Neural progenitor cell (in vitro differentiated cells): Measurements from ENCODE around the gene CRELD2. TPM values are rescaled to one million over a fixed set of nuclear protein-coding genes. Genes with fewer than 3 reads are reported as not detected.
A peak's percentile ranks its signal among the peaks of the same experiment; 100 is the strongest.

ENCODE experiments used
- DNase-seq: peaks from one replicate; pipeline ENCODE4 v3.0.0-alpha.2; 2016; ENCODE audit warnings: low spot score
- H2AFZ ChIP-seq: fragments of 200-600 bp; sonication (generic); replicated peaks from 2 replicates; pipeline ENCODE4 v1.6.1; 2016; ENCODE audit warnings: antibody characterized with exemption
- H3F3A ChIP-seq: fragments of 200-600 bp; sonication (generic); 2 replicates; pipeline ENCODE4 v1.6.1; 2016; ENCODE audit warnings: antibody characterized with exemption, low read depth
- H3K27ac ChIP-seq: fragments of 200-600 bp; sonication (generic); 2 replicates; pipeline ENCODE4 v1.5.1; 2016; ENCODE audit warnings: mild to moderate bottlenecking
- H3K27me3 ChIP-seq: fragments of 200-600 bp; sonication (generic); 2 replicates; pipeline ENCODE4 v1.6.1; 2016; ENCODE audit warnings: mild to moderate bottlenecking, moderate library complexity
- H3K36me3 ChIP-seq: fragments of 200-600 bp; sonication (generic); 2 replicates; pipeline ENCODE4 v1.5.1; 2016
- H3K4me1 ChIP-seq: fragments of 200-600 bp; sonication (generic); 2 replicates; pipeline ENCODE4 v1.6.1; 2016; ENCODE audit warnings: mixed run types
- H3K4me2 ChIP-seq: fragments of 200-600 bp; sonication (generic); 2 replicates; pipeline ENCODE4 v1.6.1; 2016
- H3K4me3 ChIP-seq: fragments of 200-600 bp; sonication (generic); 2 replicates; pipeline ENCODE4 v1.5.1; 2016
- H3K79me2 ChIP-seq: fragments of 200-600 bp; sonication (generic); 2 replicates; pipeline ENCODE4 v1.6.1; 2016; ENCODE audit warnings: low read depth
- H3K9ac ChIP-seq: fragments of 200-600 bp; sonication (generic); 2 replicates; pipeline ENCODE4 v1.6.1; 2016
- H3K9me3 ChIP-seq: fragments of 200-600 bp; sonication (generic); 2 replicates; pipeline ENCODE4 v1.5.1; 2016; ENCODE audit warnings: low read depth
- H4K20me1 ChIP-seq: fragments of 200-600 bp; sonication (generic); 2 replicates; pipeline ENCODE4 v1.6.1; 2016; ENCODE audit warnings: low read depth
- H3K27ac Mint-ChIP-seq: 3 replicates; pipeline ENCODE4 v1.8.0; 2021; ENCODE audit warnings: mixed read lengths
- H3K27me3 Mint-ChIP-seq: 2 replicates; pipeline ENCODE4 v1.8.0; 2022; ENCODE audit warnings: low read depth, mild to moderate bottlenecking, inconsistent platforms, moderate library complexity, mixed read lengths; ENCODE audit not compliant: insufficient read depth
- H3K36me3 Mint-ChIP-seq: 3 replicates; pipeline ENCODE4 v1.8.0; 2021; ENCODE audit warnings: mixed read lengths
- H3K4me1 Mint-ChIP-seq: 3 replicates; pipeline ENCODE4 v1.8.0; 2021; ENCODE audit warnings: mixed read lengths
- H3K4me3 Mint-ChIP-seq: 3 replicates; pipeline ENCODE4 v1.8.0; 2021; ENCODE audit warnings: mild to moderate bottlenecking, moderate library complexity, mixed read lengths
- H3K9me3 Mint-ChIP-seq: 3 replicates; pipeline ENCODE4 v1.8.0; 2020; ENCODE audit warnings: mixed read lengths
- CTCF ChIP-seq: fragments of 200-600 bp; sonication (generic); IDR thresholded peaks from 2 replicates; pipeline ENCODE4 v1.5.1; 2017; ENCODE audit warnings: antibody characterized with exemption, mild to moderate bottlenecking
- EZH2 ChIP-seq: fragments of 200-600 bp; sonication (generic); IDR thresholded peaks from 2 replicates; pipeline ENCODE4 v1.6.1; 2017; ENCODE audit warnings: antibody characterized with exemption, mild to moderate bottlenecking, moderate library complexity
- EZH2phosphoT487 ChIP-seq: fragments of 200-600 bp; sonication (generic); IDR thresholded peaks from 2 replicates; pipeline ENCODE4 v1.6.1; 2017; ENCODE audit warnings: antibody characterized with exemption
- total RNA-seq: library from RNA; depleted of rRNA; stranded (reverse); fragments of >200 nt; gene quantifications from 2 replicates; pipeline ENCODE4 v1.2.3, GENCODE V29; 2015; ENCODE audit warnings: low replicate concordance

The CRELD2 gene
- total RNA-seq, 1 donor from 2014 or later, result 12.2 TPM

GRCh38 chr22:49948116-49948957 is 29.9 kb downstream of the CRELD2 start:
- Histone ChIP-seq H3K36me3 (no peaks in the 10 kb centered on the region), H3K9ac (no peak overlapping the region), H3K4me2 (no peak overlapping the region), H2AFZ (no peak overlapping the region), H3K4me3 (no peak overlapping the region), H3K4me1 (peaks cover 14% of the 10 kb centered on the region), H3K9me3 (no peaks in the 10 kb centered on the region), H3K79me2 (no peaks in the 10 kb centered on the region), H3K27me3 (no peaks in the 10 kb centered on the region), H3K27ac (no peak overlapping the region), H3F3A (no peaks in the 10 kb centered on the region), H4K20me1 (no peaks in the 10 kb centered on the region)
- Mint-ChIP-seq H3K27ac (no peak overlapping the region), H3K9me3 (no peaks in the 10 kb centered on the region), H3K4me1 (peaks cover 12% of the 10 kb centered on the region), H3K4me3 (no peak overlapping the region), H3K27me3 (no peaks in the 10 kb centered on the region), H3K36me3 (no peaks in the 10 kb centered on the region)
- no peak for DNase-seq
- TF ChIP-seq CTCF, result no peak
- no peak for TF ChIP-seq EZH2
- no peak for TF ChIP-seq EZH2phosphoT487

- H3K9me3 Mint-ChIP-seq, result no peaks in the 10 kb centered on the region
- Histone ChIP-seq H3K79me2 (no peaks in the 10 kb centered on the region), H3K27ac (no peak overlapping the region), H3K36me3 (no peaks in the 10 kb centered on the region), H4K20me1 (no peaks in the 10 kb centered on the region), H3K4me2 (no peak overlapping the region), H3K27me3 (no peaks in the 10 kb centered on the region), H3K9ac (no peak overlapping the region), H3K4me1 (peaks cover 14% of the 10 kb centered on the region), H2AFZ (no peak overlapping the region), H3K9me3 (no peaks in the 10 kb centered on the region), H3F3A (no peaks in the 10 kb centered on the region), H3K4me3 (no peak overlapping the region)
- no peak for DNase-seq
- no peaks in the 10 kb centered on the region for H3K27me3 Mint-ChIP-seq
- H3K36me3 Mint-ChIP-seq, result no peaks in the 10 kb centered on the region
- peaks cover 12% of the 10 kb centered on the region for H3K4me1 Mint-ChIP-seq
- peak overlapping the region; percentile 92 for H3K27ac Mint-ChIP-seq
- TF ChIP-seq CTCF (no peak), EZH2phosphoT487 (no peak), EZH2 (no peak)
- no peak overlapping the region for H3K4me3 Mint-ChIP-seq
Observed at GRCh38 chr22:49948958-49949913, 30.8 kb downstream of the CRELD2 start.

- peaks cover 12% of the 10 kb centered on the region for H3K4me1 Mint-ChIP-seq
- no peak overlapping the region for H3K4me3 Mint-ChIP-seq
- Histone ChIP-seq H3K79me2 (no peaks in the 10 kb centered on the region), H3K4me3 (no peak overlapping the region), H3K9ac (no peak overlapping the region), H3K27ac (no peak overlapping the region), H3K27me3 (no peaks in the 10 kb centered on the region), H3F3A (no peaks in the 10 kb centered on the region), H4K20me1 (no peaks in the 10 kb centered on the region), H2AFZ (no peak overlapping the region), H3K9me3 (no peaks in the 10 kb centered on the region), H3K36me3 (no peaks in the 10 kb centered on the region), H3K4me2 (no peak overlapping the region), H3K4me1 (peaks cover 14% of the 10 kb centered on the region)
- H3K36me3 Mint-ChIP-seq, result no peaks in the 10 kb centered on the region
- no peak for TF ChIP-seq EZH2phosphoT487
- TF ChIP-seq CTCF, result no peak
- TF ChIP-seq EZH2, result no peak
- H3K9me3 Mint-ChIP-seq, result no peaks in the 10 kb centered on the region
- H3K27ac Mint-ChIP-seq, result no peak overlapping the region
- H3K27me3 Mint-ChIP-seq, result no peaks in the 10 kb centered on the region
- DNase-seq, result no peak
Observed at GRCh38 chr22:49949914-49950292, 31.5 kb downstream of the CRELD2 start.
